GM19043 (cell line): Measurements from ENCODE around the gene RPAP2.
"Not testable (repeated sequence)": the region's sequence is repeated elsewhere in the genome, so short reads cannot be mapped to it uniquely, and the experiment has no call there.

Experiments
- ATAC-seq: cut with Tn5 transposase; IDR thresholded peaks from one replicate; pipeline ENCODE4 v1.9.1; 2021; ENCODE audit warnings: low read depth; ENCODE audit not compliant: unreplicated experiment

The RPAP2 gene

DNA sequence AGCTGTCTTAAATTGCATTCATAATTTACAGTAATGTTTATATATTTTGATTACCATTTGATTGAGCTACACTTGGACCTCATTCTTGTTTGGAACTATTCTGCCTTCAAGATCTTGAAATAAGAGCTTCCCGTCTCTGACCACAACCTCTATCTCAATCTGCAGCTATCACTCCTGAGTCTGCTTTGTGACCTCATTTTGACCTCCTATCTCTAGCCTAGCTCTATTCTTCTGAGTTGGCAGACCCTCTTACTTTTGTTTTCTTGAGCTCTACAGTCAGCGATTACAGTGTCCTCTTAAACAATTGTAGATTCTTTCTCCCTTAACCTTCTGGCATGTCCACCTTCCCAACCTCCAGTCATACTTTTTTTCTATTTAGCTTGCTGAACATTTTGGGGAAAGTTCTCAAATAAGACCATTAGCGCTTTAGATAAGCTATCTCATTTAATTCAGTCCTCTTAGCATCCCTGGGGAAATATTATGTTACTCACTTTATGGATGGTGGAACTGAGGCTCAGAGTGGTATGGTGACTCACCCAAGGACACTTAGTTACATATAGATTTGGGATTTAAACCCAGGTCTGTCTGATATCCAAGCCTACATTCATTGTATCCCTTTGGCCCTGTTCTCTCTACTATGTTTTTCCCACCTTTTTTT is 19.1 kb downstream of the RPAP2 start:
- ATAC-seq, result no peak

DNA sequence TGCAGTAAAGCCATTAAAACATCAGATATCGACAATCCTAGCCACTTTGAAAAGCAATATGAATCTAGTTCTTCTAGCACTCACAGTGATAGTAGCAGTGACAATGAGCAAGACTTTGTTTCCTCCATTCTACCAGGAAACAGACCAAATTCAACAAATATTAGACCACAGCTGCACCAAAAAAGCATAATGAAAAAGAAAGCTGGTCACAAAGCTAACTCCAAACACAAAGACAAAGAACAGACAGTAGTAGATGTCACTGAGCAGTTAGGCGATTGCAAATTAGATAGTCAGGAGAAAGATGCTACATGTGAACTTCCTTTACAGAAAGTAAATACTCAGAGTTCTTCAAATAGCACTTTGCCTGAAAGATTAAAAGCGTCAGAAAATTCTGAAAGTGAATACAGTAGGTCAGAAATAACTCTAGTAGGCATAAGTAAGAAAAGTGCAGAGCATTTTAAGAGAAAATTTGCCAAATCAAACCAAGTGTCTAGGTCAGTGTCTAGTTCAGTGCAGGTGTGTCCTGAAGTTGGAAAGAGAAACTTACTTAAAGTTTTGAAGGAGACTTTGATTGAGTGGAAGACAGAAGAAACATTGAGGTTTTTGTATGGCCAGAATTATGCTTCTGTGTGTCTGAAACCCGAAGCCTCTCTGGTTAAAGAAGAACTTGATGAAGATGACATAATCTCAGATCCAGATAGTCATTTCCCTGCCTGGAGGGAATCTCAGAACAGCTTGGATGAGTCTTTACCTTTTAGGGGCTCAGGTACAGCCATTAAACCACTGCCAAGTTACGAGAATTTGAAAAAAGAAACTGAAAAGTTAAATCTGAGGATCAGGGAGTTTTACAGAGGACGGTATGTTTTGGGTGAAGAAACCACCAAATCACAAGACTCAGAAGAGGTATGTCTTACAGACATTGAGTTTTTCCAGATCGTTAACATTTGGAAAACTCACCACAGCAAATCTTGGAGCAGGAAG is 24.9 kb downstream of the RPAP2 start:
- no peak for ATAC-seq

DNA sequence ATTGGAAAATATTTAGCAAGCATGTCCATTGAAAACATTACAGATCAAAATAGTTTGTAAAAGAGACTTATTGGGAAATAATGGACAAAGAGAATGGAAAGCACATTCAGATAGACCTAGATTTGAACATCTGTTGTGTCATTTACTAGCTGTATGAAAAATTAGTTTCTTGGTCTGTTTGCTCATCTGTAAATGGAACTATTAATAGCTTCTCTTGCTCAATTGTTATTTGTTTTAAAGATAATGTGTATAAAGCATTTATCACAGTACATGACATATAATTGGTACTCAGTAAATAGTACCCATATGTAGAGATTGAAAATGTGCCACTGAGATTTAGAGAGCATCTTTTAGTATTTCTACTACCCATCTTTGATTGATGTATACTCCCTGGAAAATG is 25.9 kb downstream of the RPAP2 start:
- no peak for ATAC-seq

DNA sequence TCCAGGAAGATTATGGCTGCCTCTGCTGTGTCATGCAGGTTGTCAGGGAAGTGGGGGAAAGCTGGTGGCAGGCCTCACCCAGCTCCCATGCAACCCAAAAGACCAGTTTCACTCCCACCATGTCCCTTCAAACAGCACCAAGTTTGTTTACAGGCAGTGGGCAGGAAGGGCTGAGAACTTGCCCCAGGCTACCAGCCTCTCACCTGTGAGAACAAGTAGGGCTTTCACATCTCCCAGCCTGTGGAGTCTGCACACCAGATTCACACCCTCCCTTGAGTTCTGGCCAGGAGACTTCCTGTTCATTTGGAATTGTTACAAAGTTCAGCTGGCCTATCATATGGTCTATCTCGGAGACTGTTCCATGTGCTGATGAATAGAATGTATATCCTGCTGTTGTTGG is 27.8 kb downstream of the RPAP2 start:
- no peak for ATAC-seq

DNA sequence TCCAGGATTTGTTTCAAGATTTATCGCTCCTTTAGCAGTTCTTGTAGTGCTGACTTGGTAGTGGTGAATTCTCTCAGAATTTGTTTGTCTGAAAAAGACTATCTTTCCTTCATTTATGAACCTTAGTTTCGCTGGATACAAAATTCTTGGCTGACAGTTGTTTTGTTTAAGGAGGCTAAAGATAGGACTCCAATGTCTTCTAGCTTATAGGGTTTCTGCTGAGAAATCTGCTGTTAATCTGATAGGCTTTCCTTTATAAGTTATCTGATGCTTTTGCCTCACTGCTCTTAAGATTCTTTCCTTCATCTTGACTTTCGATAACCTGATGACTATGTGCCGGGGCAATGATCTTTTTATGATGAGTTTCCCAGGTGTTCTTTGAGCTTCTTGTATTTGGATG is 28.9 kb downstream of the RPAP2 start:
- no peak for ATAC-seq

DNA sequence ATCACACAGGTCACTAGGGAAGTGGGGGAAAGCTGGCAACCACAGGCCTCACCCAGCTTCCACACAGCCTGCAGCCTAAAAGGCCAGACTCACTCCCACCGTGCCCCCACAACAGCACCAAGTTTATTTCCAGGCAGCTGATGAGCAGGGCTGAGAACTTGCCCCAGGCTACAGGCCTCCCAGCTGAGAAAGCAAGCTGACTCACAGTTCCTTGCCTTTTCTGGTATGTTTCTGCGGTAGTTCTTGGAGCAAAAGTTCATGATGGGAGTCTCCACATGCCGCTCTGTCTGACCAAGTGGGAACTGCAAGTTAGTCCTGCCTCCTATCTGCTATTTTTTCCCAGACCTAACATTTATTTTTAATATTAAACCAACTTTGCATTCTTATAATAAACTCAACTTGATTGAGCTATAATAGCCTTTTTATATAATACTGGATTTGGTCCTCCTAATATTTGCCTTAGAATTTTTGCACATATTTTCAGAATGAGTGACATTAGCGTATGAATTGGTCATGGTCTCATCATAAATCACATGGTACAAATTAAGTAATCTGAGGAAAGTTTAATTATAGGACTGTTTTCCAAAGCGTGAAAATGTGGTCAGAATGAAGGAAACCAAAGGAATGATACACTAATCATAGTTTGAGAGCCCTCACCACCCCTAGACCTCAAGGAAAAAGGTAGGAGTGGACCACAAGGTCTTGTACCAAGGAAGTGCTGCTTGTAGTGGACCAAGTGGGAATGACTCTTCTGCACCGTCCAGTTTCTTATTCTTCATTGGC is 30.7 kb downstream of the RPAP2 start:
- no peak for ATAC-seq

DNA sequence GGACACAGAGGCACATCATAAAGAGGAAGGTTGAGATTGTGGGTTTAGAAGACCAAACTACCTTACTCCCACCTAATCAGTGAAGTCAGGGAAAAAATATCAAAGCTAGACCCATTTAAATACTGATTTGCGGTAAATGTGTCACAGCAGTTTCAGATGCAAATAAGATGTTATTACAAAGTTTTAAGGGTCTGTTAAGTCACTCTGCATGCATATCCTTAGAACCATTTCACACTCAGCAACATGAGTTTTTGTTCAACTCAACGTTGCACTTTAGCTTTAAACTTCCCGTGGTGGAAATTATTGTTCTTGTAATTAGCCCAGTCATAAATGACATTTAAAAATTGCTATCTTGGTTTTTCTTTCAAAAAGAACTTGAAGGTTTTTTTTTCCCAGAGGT is 34.8 kb downstream of the RPAP2 start:
- ATAC-seq, result no peak

DNA sequence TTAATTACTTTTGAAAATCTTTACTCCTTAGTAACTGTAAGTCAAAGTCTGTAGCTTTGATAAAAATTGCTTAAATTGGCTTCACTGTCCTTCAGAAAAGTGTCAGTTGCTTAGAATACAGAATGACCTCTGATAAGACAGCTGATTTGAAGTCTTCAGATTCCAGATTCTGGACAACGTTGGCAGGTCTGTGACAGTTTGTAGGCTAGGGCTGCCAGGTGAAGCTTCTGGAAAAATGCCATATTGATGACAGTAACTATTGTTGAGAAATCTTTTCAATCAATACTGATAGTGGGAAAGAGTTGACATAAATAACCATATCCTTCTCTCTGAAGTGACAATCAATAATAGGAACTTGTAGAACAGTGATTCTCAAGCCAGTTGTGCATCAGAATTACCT is 41.3 kb downstream of the RPAP2 start:
- ATAC-seq, result no peak

DNA sequence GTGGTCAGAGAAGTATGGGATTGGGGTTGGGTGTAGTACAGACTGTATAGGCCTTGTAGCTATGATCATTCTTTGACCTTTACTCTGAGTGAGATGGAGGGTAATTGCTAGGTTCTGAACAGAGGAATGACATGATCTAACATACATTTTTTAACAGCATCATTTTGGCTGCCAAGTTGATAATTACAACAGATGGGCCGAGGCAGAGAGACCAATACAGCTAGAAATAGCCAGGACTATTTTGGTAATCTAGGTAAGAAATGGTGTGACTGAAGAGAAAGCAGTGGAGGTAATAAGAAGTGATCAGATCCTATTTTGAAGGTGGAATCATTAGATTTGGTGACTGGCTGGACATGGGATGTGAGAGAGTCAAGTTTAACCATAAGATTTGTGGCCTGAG is 43.5 kb downstream of the RPAP2 start:
- ATAC-seq, result no peak

DNA sequence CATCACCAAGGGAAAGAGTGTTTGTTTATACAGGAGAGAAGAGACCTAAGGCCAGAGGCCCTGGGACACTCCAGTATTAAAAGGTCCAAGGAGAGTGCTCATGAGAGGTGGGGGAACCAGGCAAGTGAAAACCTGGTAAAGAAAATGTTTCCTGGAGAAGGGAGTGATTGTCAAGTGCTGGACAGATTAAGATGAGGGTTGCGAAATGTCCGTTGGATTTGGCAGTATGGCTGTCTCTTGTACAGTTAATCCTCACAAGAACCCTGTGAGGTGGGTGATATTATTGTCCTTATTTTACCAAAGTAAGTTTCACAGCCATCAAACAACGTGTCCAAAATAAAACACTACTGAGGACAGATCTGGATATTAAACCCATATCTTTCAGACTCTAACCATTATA is 44.2 kb downstream of the RPAP2 start:
- no peak for ATAC-seq

DNA sequence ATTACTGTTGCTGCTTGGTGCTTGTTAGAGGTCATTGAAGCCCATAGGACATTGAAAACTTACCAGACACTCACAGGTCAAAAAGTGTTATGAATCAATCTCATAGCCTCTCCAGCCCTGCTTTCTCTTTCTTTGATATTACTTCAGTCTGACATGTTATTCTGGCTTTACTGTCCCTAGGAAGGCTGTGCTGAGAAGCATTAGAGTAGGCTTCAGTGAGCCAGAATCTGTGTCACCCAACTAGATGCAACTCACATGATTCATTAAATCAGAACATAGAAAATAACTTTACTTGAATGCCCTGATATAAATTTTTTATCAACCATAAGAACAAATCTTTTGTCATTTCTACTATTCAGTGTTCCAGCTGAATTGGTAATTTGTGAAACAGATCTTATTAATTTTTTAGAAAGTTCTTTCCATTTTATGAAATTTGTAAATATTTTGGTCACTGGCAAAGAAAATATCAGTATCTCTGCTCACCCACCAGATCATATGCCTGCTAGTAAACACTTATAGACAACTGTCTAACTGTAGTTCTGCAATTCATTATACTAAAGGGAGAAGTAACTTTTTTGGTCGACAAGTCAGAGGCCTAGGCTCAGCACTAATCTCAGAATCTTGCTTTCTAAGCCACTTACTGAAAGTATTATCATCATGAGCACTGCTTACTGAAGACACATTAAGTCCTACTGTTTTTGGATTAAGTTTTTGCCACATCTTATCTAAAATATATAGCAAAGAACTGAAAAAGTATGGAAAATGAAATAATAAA is 48.2 kb downstream of the RPAP2 start:
- ATAC-seq, result no peak

DNA sequence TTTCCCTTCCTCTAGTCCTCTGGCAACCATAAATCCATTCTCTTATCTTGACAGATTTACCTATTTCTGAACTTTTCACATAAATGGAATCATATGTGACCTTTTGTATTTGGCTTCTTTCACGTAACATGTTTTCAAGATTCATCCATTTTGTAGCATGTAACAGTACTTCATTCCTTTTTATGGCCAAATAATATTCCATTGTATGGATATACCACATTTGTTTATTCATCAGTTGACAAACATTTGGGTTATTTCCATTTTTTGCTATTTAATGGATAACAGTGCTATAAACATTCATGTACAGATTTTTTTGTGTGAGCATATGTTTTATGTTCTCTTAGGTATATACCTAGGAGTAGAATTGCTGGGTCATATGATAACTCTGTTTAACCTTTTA is 54.0 kb downstream of the RPAP2 start:
- no peak for ATAC-seq

DNA sequence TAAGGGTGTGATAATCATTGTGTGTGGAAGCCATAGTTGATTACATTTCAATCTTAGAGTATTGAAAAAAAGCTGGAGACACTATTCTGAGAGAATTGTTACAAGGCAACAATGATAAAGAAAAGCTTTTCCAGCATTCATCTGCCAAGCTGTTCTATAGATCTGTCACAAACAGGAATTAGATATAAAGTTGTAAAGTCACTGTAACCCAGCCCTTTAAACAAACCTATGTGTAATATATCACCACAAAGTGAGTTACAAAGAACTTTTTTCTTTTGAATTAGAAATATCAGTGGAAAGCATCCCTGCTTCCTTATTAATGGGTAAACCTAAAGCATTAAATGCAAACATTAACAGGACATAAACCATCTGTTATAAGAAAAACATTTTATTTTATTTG is 55.4 kb downstream of the RPAP2 start:
- ATAC-seq, result no peak

DNA sequence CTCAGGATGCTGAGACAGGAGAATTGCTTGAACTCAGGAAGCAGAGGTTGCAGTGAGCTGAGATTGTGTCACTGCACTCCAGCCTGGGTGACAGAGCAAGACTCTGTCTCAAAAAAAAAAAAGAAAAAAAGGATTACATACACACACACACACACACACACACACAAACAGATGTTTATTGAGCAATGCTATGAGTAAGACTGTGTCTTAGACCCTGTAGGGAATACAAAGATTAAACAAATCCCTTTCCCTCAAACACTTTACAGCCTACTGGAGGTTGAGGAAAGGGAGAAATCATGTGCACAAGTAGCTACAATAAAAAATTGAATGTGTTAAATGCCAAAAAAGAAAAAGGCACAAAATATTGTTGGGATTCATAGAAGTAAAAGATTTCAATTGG is 58.1 kb downstream of the RPAP2 start:
- ATAC-seq, result no peak

DNA sequence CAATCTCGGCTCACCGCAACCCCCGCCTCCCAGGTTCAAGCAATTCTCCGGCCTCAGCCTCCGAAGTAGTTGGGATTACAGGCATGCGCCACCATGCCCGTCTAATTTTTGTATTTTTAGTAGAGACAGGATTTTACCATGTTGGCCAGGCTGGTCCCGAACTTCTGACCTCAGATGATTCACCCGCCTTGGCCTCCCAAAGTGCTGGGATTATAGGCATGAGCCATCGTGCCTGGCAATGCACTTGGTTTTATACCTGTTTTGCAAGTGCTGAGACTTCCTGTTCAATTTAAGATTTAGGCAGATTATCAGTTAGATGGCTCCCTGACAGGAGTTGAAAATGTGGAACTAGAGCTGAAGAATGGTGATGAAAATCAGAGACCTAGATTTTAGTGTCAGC is 60.5 kb downstream of the RPAP2 start:
- not testable (repeated sequence) for ATAC-seq

DNA sequence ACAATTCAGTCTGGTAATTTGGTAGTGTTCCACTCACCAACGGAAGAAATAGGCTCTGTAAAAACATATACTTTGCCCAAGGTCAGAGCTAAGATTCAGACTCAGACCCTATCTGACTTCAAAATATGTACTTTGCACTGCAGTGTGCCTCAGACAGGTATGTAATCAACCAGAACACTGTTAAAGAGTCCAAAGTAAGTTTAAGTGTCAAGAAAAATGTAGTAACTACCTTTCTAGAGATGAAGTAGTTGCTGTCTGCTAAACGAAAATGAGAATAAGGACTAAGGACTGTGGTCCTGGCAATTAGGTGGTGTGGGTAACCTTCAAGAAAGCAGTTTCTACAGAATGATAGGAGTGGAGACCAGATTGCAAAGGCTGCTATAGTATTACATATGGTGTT is 61.1 kb downstream of the RPAP2 start:
- no peak for ATAC-seq

DNA sequence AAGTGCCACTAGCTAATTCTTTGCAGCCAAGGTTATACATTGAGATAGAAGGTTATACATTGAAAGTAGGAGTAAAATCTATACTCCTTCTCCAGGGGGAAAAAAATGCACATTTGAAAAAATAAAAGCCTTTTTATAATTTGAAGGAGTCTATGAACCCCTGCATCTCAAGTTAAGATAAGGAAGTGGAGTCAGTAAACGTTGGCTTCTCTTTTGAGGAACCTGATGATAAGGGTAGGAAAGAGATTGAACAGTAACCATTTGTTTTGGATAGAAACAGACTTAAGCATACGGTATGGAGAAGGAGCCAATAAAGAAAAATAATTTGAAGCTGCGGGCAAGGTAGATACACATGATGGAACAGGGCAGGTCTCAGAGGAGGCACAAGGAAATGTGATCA is 64.1 kb downstream of the RPAP2 start:
- no peak for ATAC-seq

DNA sequence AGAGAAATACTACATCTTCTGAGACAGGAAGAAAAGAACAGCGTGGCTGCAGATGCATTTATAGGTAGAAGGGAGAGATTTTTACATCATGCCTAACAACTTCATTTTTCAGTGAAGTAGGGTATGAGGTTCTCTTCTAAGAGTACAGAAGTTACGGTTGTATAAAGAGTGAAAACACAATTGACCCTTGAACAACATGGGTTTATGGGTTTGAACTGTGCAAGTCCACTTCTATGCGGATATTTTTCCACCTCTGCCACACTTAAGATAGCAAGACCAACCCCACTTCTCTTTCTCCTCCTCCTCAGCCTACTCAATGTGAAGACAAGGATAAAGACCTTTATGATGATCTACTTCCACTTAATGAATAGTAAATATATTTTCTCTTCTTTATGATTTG is 64.5 kb downstream of the RPAP2 start:
- ATAC-seq, result no peak

DNA sequence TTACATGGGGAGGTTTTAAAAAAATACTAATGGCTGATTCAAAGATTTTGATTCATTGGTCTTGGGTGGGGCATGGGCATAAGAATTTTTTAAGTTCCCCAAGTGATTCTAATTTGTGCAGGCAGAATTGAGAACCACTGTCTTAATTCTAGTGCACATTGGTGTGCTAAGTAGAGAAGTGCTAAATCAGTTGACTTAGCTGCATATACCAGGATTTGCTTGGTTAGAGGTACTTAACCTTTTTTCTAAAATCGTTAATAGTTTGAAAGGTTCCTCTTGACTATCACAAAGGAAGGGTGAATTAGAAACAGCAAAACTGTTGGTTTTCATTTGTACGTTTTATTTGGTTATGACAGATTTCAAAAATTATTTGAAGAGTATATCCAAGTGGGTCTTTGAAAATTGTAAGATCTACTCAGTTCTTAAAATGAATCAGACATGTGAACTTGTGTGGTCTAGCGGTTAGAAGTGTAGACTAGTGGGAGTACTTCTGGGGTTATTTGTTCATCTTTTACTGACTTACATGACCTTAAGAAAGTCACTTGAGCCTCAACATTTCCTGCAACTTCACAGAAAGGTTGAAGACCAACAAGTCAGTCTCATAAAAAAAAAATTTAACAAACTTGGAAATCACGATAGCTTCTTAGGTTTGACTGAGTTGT is 66.7 kb downstream of the RPAP2 start:
- ATAC-seq, result no peak

DNA sequence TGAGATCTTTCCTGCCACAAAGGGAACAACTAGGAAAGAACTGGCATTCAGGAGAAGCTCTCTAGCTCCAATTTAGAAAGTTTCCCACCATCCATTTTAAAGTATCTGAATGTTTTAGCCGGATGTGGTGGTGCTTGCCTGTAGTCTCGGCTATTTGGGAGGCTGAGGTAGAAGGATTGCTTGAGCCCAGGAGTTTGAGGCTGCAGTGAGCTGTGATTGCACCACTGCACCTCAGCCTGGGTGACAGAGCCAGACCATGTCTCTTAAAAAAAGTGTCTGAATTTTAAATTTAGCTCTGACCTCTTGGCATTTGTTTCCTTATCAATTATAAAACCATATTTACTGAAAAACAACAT is 67.2 kb downstream of the RPAP2 start:
- ATAC-seq, result no peak
